Epidermal melanocyte (primary cell): ENCODE data around the gene NT5DC3.
"Not testable (repeated sequence)": the region's sequence is repeated elsewhere in the genome, so short reads cannot be mapped to it uniquely, and the experiment has no call there.

ENCODE experiments used
- DNase-seq: peaks from one replicate; pipeline ENCODE4 v3.0.0; 2011; ENCODE audit warnings: low spot score; ENCODE audit not compliant: insufficient read length

NT5DC3 gene

DNA sequence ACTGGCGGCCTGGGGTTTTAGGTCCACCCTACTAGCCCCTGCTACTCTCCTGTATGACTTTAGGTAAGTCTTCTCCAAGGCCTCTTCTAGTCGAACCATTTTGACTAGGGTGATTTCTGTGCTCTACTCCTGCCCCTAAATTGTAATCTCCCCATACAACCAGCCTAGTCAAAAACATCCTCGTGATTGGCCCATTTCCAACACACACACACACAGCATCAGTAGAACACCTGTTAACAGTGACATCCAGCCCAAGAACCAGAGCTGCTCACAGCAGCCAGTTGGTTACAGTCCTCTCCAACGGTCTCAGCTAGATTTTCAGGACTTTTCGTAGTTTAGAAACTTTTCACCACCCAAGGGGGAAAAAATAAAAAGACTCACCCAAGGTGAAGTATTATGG is 30.9 kb downstream of the NT5DC3 start:
- no peak for DNase-seq

DNA sequence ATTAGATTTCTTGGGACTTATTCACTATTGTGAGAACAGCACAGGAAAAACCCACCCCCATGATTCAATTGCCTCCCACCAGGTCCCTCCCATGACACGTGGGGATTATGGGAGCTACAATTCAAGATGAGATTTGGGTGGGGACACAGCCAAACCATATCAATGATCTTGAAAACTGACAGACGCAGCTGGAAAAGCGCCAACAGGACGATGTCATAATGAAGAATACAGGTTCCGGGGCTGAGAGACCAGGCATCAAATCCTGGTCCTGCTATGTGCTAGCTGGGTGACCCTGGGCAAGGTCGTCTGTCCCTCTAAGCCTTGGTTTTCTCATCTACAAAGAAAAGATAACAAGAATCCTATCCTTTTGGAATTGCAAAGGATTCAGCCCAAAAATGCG is 31.4 kb downstream of the NT5DC3 start:
- DNase-seq = not testable (repeated sequence)

DNA sequence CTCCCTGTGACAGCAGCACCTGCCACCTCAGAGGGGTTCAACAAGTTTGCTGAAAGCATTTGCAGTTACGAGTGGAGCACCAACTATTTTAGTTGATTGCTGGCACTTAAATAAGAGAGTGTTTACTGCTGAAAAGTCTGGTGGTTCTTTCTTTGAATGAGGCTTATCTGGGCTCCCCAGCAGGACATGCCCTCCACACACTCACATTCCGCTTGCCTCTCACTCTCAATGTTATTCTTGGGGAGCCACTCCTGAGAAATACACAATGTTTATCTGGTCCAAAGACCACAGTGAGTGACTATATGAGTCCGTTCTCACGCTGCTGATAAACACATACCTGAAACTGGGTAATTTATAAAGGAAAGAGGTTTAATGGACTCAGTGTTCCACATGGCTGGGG is 31.9 kb downstream of the NT5DC3 start:
- no peak for DNase-seq

DNA sequence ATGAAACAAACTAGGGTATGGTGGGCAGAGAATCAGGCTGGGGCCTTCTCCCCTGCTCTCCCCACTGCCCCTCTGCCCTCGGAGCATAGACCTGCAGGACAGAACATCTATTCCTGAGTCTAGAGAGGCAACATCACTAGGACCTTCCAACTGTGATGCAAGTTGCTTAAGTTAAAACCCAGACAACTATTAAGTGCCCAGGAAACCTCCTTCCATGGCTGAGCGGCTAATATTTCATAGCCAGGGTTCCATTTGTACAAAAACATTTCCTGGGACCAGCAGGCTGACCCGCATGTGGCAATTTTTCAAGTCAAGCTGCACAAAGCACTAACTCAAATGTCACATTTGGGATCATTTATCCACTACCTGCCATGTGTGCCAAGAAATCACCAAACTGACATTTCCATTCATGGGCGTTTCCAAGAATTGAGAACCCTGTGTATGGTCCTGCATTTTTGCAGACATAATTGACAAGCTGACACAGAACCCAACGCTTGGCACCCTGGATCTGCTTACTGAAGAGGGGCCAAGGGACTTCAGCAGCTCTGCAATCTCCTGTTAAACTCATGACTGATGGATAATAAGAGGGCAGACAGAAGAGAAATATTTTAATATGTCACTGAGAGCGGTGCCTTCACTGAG is 32.7 kb downstream of the NT5DC3 start:
- DNase-seq = no peak

DNA sequence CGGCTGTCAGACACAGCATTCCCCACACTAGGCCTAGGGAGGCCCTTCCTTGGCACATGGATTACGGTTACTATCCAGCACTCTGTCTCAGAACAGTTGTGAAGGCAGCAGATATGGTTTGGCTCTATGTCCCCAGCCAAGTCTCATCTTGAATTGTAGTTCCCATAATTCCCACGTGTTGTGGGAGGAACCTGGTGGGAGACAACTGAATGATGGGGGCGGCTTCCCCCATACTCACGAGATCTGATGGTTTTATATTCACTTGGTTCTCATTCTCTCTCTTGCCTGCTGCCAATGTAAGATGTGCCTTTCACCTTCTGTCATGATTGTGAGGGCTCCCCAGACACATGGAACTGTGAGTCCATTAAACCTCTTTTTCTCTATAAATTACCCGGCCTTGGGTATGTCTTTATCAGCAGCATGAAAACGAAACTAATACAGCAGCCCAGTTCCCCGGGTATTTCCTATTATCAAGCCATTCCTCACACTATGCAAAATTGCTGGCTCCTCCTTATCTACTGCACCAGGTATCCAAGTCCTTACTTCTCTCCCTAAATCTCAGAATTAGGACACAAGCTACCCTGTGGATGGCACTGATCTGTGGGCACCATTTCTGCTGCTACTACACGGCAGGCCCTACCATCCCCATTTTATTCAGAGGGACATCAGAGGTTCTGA is 33.3 kb downstream of the NT5DC3 start:
- DNase-seq = no peak

DNA sequence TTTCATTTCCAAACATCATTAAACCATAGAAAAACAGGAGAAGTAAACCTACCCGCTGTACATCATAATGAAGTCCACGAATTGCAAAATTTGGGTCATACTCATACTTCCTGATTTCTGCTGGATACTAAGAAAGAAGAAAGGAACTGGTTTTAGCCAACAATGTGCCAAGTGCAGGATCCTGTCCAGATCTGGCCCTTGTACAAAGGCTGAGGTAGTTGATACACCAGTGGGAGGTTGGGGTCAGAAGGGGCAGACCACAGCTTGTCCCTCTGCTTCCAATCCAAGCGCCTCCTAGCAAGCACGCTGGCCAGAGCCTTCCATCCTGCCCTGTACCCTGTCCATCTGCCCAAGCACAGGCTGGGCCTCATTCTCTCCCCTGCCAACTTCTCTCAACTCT is 34.2 kb downstream of the NT5DC3 start:
- DNase-seq = no peak

DNA sequence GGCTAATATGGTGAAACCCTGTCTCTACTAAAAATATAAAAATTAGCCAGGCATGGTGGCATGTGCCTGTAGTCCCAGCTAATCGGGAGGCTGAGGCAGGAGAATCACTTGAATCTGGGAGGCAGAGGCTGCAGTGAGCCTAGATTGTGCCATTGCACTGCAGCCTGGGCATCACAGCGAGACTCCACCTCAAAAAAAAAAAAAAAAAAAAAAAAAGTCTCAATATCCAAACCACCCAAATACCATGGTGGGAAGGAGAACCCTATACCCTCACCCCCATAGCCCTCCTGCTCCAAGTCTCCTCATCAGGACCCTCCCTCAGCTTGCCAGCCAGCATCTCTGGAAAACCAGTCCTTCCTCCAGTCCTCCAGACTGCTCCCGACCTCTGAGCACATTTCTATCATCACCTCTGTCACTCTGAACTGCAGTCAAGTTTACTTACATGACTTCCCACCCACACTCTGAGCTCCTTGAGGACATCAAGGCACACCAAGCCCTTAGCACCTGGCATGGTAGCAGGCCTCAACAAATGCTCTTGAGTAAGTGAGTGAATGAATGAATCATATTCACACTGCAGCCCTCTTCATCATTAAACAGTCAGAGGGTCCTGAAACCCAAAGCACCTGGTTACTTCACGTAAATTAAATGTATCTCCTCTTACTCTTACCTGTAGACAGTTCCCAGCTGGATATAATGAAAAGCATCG is 35.2 kb downstream of the NT5DC3 start:
- DNase-seq = no peak

DNA sequence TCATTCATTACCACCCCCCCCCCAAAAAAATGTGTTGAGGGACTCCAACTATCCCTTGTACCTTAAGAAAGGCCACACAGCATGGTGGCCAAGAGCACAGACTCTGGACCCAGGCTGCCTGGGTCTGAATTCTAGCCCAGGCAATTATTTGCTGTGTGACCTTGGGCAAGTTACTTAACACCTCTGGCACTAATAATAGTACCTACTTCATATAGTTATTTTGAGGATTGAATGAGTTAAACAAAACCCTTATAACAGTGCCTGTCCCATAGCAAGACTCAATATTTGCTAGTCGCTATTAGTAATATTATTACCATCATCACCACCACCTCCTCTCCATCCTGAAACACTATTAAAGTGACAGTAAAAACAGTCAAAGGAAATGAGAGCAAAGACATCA is 37.2 kb downstream of the NT5DC3 start:
- no peak for DNase-seq

DNA sequence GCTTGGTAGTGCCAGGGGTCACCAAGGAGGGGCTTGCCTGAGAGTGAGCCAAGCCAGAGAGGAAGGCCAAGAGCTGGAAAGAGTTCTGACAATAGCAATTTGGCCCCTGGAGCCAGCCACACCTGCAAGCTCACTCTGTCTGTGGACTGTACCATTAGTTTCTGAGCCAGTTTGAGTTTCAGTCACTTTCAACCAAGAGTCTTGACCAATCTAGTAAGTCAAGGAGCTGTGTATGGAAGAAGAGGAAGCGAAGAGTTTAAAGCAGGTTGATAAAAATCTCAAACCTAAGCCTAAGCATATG is 38.5 kb downstream of the NT5DC3 start:
- DNase-seq = no peak

DNA sequence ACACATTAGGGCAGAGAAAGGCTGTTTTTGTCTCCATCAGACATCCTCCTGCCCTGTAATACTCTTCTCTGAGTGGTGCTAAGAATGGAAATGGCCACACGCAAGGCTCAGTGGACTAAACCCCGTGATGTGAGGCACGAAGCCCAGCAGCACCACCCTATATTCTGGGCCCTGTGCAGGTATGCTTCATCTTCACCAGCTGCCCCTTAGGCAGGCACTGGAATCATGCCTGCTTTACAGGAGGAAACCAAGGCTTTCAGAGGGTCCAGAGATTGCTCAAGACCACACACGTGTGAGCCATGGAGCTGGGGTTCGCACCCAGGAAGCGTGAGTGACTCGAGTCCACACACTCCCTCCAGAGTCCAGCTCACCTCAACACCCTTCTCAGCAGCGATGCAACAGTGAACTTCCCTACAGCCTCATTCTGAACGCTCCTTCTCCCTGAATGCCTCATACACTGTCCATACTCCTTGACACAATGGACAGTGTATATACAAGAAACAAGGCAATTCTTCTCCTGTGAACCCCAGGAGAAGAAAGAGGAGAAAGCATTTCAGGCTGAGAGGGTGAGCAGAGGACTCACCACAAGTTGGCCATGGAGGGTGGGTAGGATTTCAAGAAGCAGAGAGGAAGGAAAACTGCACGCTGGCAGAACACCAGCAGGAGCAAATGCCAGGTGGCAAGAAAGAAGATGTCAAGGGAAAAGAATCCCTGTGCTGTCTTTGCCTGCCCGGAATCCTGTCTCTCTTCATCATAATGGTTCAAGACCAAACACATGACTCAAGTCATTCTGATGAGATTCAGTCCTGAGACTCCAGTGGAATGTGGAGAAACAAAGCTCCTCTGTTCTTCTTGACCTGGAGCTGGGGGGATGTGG is 39.1 kb downstream of the NT5DC3 start:
- DNase-seq = peak; percentile 19

DNA sequence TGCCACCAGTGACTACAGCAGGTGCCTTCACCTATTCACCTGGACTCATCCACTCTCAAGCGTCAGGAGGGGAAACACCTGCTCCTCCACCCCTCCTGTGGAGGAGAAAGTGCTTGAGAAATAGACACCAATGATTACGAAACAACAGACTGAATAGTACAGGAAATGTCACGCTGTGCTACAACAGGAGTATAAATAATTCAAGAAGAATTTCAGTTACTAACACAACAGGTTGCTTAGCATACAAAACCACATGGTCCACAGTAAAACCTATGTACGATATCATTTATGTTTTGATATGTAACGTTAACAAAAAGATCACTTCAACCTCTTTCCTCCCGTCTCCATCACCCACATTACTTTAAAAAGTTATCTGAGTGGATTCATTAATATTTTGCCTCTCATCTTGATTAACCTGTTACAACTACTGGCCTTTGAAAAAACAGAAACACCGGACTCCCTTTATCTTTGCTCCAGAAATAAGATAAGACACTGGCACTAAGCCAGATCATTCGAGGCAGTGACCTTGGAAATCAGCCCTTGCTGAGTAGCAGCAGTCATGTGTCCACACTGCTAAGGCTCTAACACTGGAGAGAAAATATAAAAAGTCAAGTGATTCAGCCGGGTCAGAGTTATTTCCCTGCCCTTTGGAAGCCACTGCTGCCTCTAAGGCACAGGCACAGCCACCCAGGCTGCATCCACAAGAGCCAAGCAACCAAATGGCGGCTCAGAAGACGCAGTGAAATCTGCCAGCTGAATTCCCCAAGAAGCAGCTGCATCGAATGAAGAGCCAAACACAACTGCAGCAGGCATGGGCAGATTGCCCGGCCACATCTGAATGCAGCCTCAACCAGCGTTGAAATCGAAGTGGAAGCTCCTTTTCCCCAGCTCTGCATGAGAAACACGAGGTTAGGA is 40.9 kb downstream of the NT5DC3 start:
- DNase-seq = no peak

DNA sequence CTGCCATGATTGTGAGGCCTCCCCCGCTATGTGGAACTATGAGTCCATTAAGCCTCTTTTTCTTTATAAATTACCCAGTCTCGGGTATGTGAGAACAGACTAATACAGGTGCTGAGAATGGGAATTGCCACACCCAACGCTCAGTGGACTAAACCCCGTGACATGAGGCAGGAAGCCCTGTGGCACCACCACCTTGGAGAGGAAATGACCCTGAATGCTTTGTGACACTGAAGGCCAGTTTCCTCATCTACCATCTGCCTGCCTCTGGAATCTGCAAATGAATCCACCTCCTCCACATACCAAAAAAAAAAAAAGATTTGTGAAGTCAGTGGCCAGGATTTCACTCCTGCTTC is 41.6 kb downstream of the NT5DC3 start:
- DNase-seq = no peak

DNA sequence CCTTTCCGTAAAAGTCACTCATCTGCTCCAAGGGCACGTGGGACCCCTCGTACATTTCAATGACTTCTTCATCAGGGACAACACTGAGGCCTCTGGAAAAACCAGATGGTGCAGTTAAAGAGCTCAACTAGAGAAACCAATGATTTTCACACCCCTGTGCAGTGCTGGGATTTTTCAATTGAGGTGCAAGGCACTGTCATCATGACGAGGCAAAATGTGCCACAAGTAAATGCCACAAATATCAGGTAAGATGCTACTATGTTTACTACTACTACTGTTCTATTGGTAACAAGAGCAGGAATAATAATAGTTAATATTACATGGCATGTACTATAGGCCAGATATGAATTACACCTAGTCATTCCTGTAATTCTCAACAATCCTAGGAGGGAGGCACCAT is 42.4 kb downstream of the NT5DC3 start:
- DNase-seq = no peak

DNA sequence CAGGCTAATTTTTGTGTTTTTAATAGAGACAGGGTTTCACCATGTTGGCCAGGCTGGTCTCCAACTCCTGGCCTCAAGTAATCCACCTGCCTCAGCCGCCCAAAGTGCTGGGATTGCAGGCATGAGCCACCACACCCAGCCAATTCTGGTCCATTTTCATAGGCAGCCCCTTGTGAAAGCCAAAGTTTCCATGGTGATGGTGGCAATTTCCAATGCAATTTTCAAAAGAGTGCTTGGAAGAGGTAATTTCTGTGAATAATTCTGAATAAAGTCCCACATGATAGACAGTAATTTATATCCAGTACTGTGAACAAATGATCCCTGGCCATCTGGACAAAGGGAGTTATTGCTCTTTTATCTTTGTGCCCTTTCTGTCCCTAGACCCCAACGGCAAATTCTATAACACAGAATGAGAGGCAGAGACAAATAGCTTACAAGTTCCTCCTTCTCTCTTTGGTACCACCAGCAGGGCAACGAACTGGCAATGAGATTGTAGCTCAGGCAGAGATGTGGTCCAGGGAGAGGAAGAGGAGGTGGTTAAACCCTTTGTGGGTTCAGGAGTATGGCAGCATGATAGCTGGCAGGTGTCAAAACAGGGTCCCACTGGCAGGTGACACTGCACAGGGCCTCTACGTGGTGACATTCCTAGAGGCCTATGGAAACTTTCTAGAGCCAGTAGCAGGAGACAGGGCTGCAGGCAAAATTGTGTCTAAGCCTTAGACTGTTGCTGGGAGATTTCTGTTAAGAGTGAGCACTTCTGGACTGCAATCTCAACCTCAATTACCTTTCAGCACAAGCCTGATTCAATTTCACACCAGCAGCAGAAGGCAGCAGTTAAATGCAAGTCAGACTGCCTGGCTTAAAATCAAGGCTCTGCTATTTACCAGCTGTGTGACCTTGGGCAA is 46.5 kb downstream of the NT5DC3 start:
- DNase-seq = no peak

DNA sequence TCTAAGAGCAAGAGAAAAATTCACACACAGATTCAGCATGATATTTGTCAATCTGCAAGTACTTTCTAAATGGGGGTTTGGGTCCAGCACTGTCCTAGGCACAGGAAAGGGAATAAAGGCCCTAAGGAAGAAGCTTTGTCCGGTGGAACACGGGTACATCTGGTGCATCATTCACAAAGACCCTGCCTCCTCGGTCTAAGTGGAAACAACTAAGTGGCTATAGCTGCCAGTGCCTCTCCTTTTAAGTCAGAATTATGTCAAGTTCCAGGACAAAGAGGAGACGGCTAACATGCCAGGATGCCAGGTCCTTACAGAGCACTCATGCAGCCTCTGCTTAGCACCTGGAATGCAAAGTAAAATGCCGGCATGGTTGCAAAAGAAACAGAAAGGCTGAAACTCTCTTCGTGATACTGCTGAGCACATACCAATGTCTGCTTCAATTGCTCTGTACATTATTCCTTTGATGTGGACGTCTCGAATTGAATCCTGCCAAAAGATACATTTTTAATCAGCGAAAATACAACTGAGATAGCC is 47.5 kb downstream of the NT5DC3 start:
- no peak for DNase-seq

DNA sequence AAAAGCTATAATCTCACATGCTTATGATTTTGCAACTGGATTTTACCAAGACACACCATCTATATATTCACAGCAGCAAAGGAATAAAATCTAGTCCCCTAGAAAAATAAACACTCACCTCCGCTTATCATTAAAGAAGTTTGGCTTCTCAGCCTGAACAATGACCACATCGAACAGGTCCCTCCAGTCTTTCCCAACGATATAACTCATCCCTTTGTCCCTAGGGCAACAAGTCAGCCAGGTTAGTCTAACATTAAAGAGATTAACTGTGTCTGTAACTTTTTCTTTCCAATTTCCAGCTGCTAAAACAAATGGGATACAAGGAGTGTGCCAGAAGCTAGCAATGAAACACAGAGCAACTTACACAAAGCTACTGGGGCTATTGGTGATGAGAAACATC is 48.0 kb downstream of the NT5DC3 start:
- no peak for DNase-seq

DNA sequence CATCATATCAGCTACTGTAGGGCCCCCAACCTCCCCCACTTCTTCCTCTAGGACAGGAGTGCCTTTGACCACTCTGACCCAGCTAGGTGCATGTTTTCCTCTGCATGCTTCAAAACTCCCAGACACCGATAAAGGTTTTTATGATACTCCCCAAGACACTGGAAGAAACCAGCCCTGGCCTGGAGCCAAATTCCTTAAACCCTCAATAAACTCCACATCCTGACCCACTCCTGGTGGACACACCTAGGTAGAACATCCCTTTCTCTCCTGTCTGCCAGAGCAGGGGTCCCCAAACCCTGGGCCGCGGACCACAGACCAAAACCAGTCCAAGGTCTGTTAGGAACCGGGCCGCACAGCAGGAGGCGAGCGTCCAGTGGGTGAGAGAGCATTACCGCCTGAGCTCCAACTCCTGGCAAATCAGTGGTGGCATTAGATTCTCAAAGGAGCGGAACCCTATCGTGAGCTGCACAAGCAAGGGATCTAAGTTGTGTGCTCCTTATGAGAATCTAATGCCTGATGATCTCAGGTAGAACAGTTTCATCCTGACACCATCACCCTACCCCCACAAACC is 49.6 kb downstream of the NT5DC3 start:
- DNase-seq = no peak

DNA sequence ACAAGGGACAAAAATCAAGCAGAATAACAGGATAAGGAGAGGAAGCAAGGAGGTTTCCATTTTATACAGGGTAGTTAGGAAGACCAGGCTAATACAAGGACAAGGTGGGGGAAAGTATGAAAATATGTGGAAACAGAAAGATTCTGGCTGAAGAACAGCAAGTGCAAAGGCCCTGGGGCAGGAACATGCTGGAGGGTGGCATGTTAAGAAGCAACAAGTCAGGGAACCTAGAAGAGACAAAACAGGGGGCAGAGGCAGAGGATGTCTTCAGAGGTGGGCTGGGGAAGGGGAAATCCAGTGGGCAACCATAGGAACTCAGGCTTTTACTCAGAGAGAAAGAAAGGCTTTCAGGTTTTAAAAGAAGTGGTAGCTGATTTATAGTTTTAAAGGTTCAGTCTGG is 54.8 kb downstream of the NT5DC3 start:
- DNase-seq = no peak

DNA sequence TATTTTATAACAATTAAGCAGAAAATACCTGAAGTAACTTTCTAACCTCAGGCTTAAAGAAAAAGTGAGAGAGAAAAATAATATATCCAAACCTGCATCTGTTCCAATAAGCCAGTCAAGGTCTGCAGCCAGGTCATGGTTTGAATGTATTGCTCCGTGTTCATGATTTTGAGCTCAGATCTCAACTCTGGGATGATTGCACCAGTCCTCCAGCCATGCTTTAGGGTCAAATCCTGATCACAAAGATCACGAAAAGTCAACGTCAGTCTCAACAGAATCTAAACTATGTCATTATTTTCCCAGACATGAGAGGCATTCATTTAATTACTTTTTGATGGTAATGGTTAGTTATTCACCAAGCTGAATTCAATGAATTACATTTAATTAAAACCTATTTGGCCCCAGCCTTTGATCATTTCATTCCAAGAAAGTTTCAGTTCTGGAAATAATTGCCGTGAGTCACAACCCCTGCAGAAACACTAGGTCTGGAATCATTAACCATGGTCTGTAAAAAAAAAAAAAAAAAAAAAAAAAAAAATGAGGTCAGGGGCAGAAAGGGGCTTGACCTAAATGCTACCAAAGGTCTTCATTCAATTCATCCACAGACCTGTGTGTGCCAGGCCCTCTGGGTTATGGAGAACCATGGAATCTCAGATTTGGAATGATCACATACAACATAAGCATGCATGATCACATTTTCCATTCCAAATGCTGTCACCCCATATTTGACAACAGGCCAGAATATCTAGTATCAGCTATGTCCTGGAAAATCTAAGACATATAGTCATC is 55.6 kb downstream of the NT5DC3 start:
- DNase-seq = no peak
